ENCODE data around the gene EML1. TPM values are rescaled to one million over a fixed set of nuclear protein-coding genes. Genes with fewer than 3 reads are reported as not detected.

EML1 gene
- total RNA-seq, 1 donor from 2014 or later = 36.4 TPM

DNA sequence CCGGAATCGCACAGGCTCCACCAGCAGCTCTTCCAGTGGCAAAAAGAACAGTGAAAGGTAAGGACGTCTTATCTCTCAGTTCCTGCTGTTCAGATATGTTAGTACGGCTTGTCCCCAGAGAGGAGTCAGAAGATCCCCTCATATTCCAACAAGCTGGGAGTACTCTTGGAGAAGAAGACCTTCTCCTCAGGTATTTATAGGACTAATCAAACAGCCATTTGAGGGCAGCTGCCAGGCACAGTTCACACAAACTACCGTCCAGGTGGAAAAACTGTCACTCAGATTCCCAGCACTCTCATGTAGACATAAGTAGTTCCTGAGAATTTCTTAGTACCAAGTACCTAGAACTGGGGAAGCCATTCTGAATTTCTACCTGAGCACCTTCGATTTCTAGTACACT is 85.3 kb downstream of the EML1 start:
- TF ChIP-seq CTCF (IDR thresholded peaks at IDR 0.05) = no peak
- Mint-ChIP-seq H3K36me3 (ENCODE audit: low read depth) (peaks cover 1% of the 10 kb centered on the region), H3K4me1 (ENCODE audit: low read depth) (peaks cover 26% of the 10 kb centered on the region), H3K4me3 (ENCODE audit: unreplicated experiment) (no peak overlapping the region), H3K27me3 (ENCODE audit: low read depth) (no peaks in the 10 kb centered on the region), H3K9me3 (ENCODE audit: low read depth) (no peaks in the 10 kb centered on the region), H3K27ac (ENCODE audit: unreplicated experiment) (no peak overlapping the region)
- no peak for DNase-seq (ENCODE audit: low spot score)

DNA sequence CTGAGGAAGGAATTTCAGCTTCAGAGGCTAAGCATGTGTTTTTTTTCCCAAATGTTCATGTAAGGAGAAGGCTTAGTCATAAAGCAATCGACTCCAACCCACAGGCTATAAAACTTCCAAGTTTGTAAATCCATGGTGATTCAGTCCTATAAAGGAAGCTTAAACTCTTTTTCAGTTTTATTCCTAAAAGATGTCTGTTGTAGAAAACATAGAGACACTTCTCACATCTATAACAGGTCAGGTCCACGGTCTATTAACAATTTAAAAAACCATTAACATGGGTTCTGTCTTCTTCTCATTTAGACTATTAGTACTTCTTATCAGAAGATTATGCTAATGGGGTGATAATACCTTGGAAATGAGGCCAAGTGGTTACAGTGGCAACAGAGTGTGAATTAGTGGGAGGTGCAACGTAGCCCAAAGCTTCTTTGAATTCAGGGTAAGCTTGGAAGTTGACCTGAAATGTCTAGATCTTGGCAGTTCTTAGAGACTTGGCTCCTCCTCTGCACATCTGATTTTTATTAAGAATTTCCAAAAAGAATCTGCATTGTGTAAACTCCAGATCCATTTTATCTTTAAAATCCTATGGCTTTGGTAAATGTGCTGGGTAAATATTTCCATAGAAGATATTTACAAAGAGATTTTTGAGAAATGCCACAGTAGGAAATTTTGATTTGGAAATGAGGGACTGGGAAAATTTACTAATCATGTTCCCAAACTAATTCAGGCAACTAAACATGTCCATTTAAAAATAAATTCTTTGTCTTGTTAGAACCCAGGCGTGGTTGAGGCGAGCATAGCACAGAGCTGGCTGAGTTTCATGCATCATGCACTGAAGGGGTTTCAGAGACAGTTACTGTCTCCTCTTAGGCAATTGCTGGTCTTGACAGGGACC is 86.4 kb downstream of the EML1 start:
- Mint-ChIP-seq H3K36me3 (ENCODE audit: low read depth) (peaks cover 1% of the 10 kb centered on the region), H3K27me3 (ENCODE audit: low read depth) (no peaks in the 10 kb centered on the region), H3K4me3 (ENCODE audit: unreplicated experiment) (no peak overlapping the region), H3K27ac (ENCODE audit: unreplicated experiment) (peak overlapping the region; percentile 66), H3K4me1 (ENCODE audit: low read depth) (peaks cover 19% of the 10 kb centered on the region), H3K9me3 (ENCODE audit: low read depth) (no peaks in the 10 kb centered on the region)
- no peak for DNase-seq (ENCODE audit: low spot score)
- no peak for TF ChIP-seq CTCF (IDR thresholded peaks at IDR 0.05)

DNA sequence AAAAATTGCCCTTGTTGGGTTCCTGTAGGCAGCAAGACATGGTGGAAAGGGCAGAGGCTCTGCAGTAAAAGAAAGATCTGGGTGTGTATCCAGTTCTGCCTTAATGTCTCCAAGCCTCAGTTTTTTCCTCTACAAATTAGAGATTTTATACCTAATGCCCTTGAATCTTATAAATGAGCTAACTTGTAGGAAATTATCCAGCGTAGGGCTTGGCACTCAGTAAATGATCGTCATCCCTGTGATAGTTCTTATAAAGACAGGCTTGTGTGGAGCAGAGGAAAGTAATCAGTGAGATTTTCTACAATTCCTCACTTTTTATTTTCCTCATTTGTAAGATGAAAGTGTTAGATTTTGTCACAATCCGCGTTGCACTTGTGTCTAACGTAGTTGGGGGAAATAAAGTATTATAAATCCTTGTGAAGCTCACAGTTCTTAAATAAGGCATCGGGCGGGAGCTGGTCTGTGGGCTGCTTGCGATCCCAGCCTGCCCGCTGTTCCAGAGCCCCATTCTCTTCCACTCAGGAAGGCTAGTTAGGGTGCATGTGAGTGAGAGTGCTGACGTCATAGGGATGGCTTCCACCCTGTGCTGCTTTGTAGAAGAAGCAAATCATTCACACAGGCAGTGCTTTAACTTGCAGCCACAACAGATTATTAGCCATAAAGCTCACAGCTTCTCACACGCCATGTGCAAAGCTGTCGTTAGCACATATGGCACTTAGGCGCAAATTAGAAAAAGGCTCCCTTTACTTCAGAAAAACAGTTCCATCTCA is 87.6 kb downstream of the EML1 start:
- H3K27me3 Mint-ChIP-seq (ENCODE audit: low read depth) = no peaks in the 10 kb centered on the region
- H3K36me3 Mint-ChIP-seq (ENCODE audit: low read depth) = peaks cover 1% of the 10 kb centered on the region
- DNase-seq (ENCODE audit: low spot score) = no peak
- H3K4me1 Mint-ChIP-seq (ENCODE audit: low read depth) = peaks cover 16% of the 10 kb centered on the region
- no peak overlapping the region for H3K4me3 Mint-ChIP-seq (ENCODE audit: unreplicated experiment)
- no peak overlapping the region for H3K27ac Mint-ChIP-seq (ENCODE audit: unreplicated experiment)
- no peaks in the 10 kb centered on the region for H3K9me3 Mint-ChIP-seq (ENCODE audit: low read depth)
- TF ChIP-seq CTCF (IDR thresholded peaks at IDR 0.05) = no peak

DNA sequence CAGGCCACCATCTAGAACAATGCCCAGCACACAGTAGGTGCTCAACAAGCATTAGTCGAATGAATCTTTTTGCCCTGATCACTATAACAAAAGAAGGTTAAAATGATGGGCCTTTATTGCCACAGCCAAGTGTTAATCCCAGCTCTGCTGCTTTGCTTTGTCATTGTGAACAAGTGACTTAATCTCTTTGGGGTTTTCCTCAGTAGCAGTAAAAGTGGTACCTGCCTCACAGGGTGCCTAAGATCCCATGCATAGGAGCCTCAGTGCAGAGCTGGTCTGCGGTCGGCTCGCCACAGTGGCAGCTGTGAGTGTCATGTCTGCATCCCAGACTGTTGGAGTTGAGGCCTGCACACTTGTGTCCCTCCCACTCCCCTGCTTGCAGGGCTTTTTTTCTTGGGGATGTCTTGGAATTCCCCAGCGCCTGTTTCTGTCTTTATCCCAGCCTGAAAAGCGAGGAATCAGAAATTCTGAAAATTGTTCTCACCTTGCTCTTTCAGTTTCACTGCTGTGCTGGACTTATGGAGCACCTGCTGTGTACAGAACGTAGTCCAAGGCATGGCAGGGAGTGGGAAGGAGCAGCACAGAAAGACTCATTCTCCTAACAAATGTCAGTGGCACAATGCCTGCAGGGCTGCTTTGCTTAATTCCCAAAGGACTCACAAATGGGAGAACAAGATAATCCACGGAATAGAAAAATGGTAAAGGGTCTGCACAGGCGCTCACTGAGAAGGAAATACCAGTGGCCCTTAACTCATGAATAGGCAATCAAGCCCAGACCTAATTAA is 90.8 kb downstream of the EML1 start:
- Mint-ChIP-seq H3K27ac (ENCODE audit: unreplicated experiment) (no peak overlapping the region), H3K9me3 (ENCODE audit: low read depth) (no peaks in the 10 kb centered on the region), H3K36me3 (ENCODE audit: low read depth) (no peaks in the 10 kb centered on the region), H3K4me1 (ENCODE audit: low read depth) (peaks cover 12% of the 10 kb centered on the region), H3K27me3 (ENCODE audit: low read depth) (no peaks in the 10 kb centered on the region), H3K4me3 (ENCODE audit: unreplicated experiment) (no peak overlapping the region)
- DNase-seq (ENCODE audit: low spot score) = no peak
- TF ChIP-seq CTCF (IDR thresholded peaks at IDR 0.05) = no peak
